DND-41 (cell line): ENCODE measurements around the gene AHNAK.
"Not testable (repeated sequence)": the region's sequence is repeated elsewhere in the genome, so short reads cannot be mapped to it uniquely, and the experiment has no call there.

Experiments
- CTCF ChIP-seq: IDR thresholded peaks from 2 replicates; pipeline ENCODE4 v1.5.1; 2012; ENCODE audit warnings: borderline replicate concordance, low read length, moderate library complexity, mild to moderate bottlenecking; ENCODE audit not compliant: poor library complexity, severe bottlenecking; ENCODE audit errors: extremely low read depth
- EZH2 ChIP-seq: IDR thresholded peaks from 3 replicates; pipeline ENCODE4 v1.6.1; 2012; ENCODE audit warnings: borderline replicate concordance, low read depth, mild to moderate bottlenecking, moderate library complexity, low read length, inconsistent platforms; ENCODE audit not compliant: severe bottlenecking

DNA sequence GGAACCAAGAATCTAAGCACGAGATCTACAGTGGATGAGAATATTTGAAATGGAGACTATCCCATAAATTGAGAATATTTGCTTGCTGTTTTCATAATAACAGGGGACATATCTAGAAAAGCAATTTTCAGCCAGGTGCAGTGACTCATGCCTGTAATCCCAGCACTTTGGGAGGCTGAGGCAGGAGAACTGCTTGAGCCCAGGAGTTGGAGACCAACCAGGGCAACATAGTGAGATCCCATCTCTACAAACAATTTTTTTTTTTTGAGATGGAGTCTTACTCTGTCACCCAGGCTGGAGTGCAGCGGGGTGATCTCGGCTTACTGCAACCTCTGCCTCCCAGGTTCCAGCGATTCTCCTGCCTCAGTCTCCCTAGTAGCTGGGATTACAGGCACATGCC lies 35.1 kb upstream of the AHNAK start:
- not testable (repeated sequence) for TF ChIP-seq CTCF, EZH2
